Measurements from ENCODE around the gene PGAM2. TPM values are rescaled to one million over a fixed set of nuclear protein-coding genes. Genes with fewer than 3 reads are reported as not detected.
"Not testable (repeated sequence)": the region's sequence is repeated elsewhere in the genome, so short reads cannot be mapped to it uniquely, and the experiment has no call there.

PGAM2 gene
- total RNA-seq, 1 experiment from 2014 or later: not detected

GRCh38 chr7:44048031-44048795 is 17.2 kb downstream of the PGAM2 start:
- in situ Hi-C loops (cut with HindIII; ENCODE audit: low pct_unique_long_range_greater_than_20kb, low sequenced_read_pairs): no loop called here
- no peak for DNase-seq (ENCODE audit: low read depth, low spot score)

GRCh38 chr7:44046321-44047061 is 18.9 kb downstream of the PGAM2 start:
- DNase-seq (ENCODE audit: low read depth, low spot score): no peak
- in situ Hi-C loops (cut with HindIII; ENCODE audit: low pct_unique_long_range_greater_than_20kb, low sequenced_read_pairs): no loop called here

GRCh38 chr7:44045226-44046014 is 19.9 kb downstream of the PGAM2 start:
- in situ Hi-C loops (cut with HindIII; ENCODE audit: low pct_unique_long_range_greater_than_20kb, low sequenced_read_pairs): no loop called here
- peak; percentile 42 for DNase-seq (ENCODE audit: low read depth, low spot score)

GRCh38 chr7:44044315-44045225 is 20.8 kb downstream of the PGAM2 start, which contains the start of gene DBNL:
Gene DBNL, plus strand, starts transcription at chr7:44044702. Its CDS starts 36 bp downstream, at chr7:44044738.
- in situ Hi-C loops (cut with HindIII; ENCODE audit: low pct_unique_long_range_greater_than_20kb, low sequenced_read_pairs): no loop called here

GRCh38 chr7:44043902-44044301 is 21.5 kb downstream of the PGAM2 start:
- no peak for DNase-seq (ENCODE audit: low read depth, low spot score)
- in situ Hi-C loops (cut with HindIII; ENCODE audit: low pct_unique_long_range_greater_than_20kb, low sequenced_read_pairs): no loop called here

More at GRCh38 chr7:44044315-44045225, 20.8 kb downstream of the PGAM2 start, which contains the start of gene DBNL:
- peak; percentile 94 for DNase-seq (ENCODE audit: low read depth, low spot score)

- in situ Hi-C loops (cut with HindIII; ENCODE audit: low pct_unique_long_range_greater_than_20kb, low sequenced_read_pairs): no loop called here
- no peak for DNase-seq (ENCODE audit: low read depth, low spot score)
Observed at GRCh38 chr7:44042221-44042620, 23.1 kb downstream of the PGAM2 start.

GRCh38 chr7:44040493-44040891 is 24.9 kb downstream of the PGAM2 start:
- in situ Hi-C loops (cut with HindIII; ENCODE audit: low pct_unique_long_range_greater_than_20kb, low sequenced_read_pairs); DNase-seq (ENCODE audit: low read depth, low spot score): not testable (repeated sequence)

- in situ Hi-C loops (cut with HindIII; ENCODE audit: low pct_unique_long_range_greater_than_20kb, low sequenced_read_pairs); DNase-seq (ENCODE audit: low read depth, low spot score): not testable (repeated sequence)
Observed at GRCh38 chr7:44039800-44040492, 25.4 kb downstream of the PGAM2 start.

- in situ Hi-C loops (cut with HindIII; ENCODE audit: low pct_unique_long_range_greater_than_20kb, low sequenced_read_pairs): not testable (repeated sequence)
- DNase-seq (ENCODE audit: low read depth, low spot score): peak; percentile 92
Observed at GRCh38 chr7:44038961-44039558, 26.3 kb downstream of the PGAM2 start.

GRCh38 chr7:44038553-44038952 is 26.8 kb downstream of the PGAM2 start:
- in situ Hi-C loops (cut with HindIII; ENCODE audit: low pct_unique_long_range_greater_than_20kb, low sequenced_read_pairs); DNase-seq (ENCODE audit: low read depth, low spot score): not testable (repeated sequence)

- DNase-seq (ENCODE audit: low read depth, low spot score); in situ Hi-C loops (cut with HindIII; ENCODE audit: low pct_unique_long_range_greater_than_20kb, low sequenced_read_pairs): not testable (repeated sequence)
Observed at GRCh38 chr7:44037951-44038350, 27.4 kb downstream of the PGAM2 start.

GRCh38 chr7:44036364-44036763 is 29.0 kb downstream of the PGAM2 start:
- peak; percentile 78 for DNase-seq (ENCODE audit: low read depth, low spot score)
- in situ Hi-C loops (cut with HindIII; ENCODE audit: low pct_unique_long_range_greater_than_20kb, low sequenced_read_pairs): not testable (repeated sequence)

GRCh38 chr7:44033971-44034844 is 31.2 kb downstream of the PGAM2 start:
- DNase-seq (ENCODE audit: low read depth, low spot score); in situ Hi-C loops (cut with HindIII; ENCODE audit: low pct_unique_long_range_greater_than_20kb, low sequenced_read_pairs): not testable (repeated sequence)

- in situ Hi-C loops (cut with HindIII; ENCODE audit: low pct_unique_long_range_greater_than_20kb, low sequenced_read_pairs); DNase-seq (ENCODE audit: low read depth, low spot score): not testable (repeated sequence)
Observed at GRCh38 chr7:44032031-44032430, 33.3 kb downstream of the PGAM2 start.

- DNase-seq (ENCODE audit: low read depth, low spot score); in situ Hi-C loops (cut with HindIII; ENCODE audit: low pct_unique_long_range_greater_than_20kb, low sequenced_read_pairs): not testable (repeated sequence)
Observed at GRCh38 chr7:44031319-44031718, 34.0 kb downstream of the PGAM2 start.
